ENCODE data around the gene BPNT1.
"Not testable (repeated sequence)": the region's sequence is repeated elsewhere in the genome, so short reads cannot be mapped to it uniquely, and the experiment has no call there.

DNA sequence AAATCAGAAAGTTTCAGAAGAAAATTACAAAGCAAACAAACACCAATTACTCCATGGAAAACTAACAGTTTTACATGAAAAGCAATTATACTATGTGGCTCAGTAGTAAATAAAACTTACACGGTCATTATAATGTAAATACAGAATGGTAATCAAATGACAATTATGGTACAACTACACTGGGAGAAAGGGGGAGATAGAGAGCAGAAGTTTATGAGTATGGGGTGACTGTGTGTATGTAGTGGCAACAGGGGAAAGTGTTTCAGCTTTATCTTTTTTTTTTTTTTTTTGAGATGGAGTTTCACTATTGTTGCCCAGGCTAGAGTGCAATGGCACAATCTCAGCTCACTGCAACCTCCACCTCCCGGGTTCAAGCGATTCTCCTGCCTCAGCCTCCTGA lies 51.8 kb downstream of the BPNT1 start:
- TF ChIP-seq, protein P1, sequence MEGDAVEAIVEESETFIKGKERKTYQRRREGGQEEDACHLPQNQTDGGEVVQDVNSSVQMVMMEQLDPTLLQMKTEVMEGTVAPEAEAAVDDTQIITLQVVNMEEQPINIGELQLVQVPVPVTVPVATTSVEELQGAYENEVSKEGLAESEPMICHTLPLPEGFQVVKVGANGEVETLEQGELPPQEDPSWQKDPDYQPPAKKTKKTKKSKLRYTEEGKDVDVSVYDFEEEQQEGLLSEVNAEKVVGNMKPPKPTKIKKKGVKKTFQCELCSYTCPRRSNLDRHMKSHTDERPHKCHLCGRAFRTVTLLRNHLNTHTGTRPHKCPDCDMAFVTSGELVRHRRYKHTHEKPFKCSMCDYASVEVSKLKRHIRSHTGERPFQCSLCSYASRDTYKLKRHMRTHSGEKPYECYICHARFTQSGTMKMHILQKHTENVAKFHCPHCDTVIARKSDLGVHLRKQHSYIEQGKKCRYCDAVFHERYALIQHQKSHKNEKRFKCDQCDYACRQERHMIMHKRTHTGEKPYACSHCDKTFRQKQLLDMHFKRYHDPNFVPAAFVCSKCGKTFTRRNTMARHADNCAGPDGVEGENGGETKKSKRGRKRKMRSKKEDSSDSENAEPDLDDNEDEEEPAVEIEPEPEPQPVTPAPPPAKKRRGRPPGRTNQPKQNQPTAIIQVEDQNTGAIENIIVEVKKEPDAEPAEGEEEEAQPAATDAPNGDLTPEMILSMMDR (IDR thresholded peaks at IDR 0.05): not testable (repeated sequence)
- TF ChIP-seq POLR2A (IDR thresholded peaks at IDR 0.05): not testable (repeated sequence)

All from Peyer's patch (tissue), 4 donors.